ENCODE data around the gene SMOC2. TPM values are rescaled to one million over a fixed set of nuclear protein-coding genes. Genes with fewer than 3 reads are reported as not detected.

The SMOC2 gene
- polyA plus RNA-seq, 1 of the 3 experiments (the other 2 are of a cell fraction): not detected

DNA sequence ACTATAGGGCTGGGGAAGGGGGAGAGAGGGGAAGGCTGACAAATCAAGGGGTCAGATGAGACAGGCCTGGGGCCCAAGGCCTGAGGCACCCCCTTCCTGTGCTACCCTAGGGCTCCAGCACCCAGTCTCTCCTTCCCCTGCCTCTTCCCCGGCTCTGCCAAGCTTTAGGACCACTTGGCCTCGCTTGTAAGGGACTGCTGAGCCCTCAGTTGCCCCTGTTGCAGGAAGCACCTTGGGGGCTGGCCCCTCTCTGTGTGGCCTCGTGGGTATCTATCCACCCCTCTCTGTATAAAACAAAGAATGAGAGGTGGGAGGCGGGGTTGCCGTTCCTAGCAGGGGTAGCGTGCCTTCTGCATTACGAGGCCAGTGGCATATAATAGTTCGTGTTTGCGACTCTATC, 21.4 kb upstream of the SMOC2 start:
- WGBS (ENCODE audit: low lambda C conversion rate): 56% methylated on average over 6 of the region's 9 CpGs
- H3K79me2 ChIP-seq (ENCODE audit: insufficient read depth): no peaks in the 10 kb centered on the region
- H3K9me3 ChIP-seq: no peaks in the 10 kb centered on the region
- CTCF ChIA-PET: no interaction called here
- no peaks in the 10 kb centered on the region for H3F3A ChIP-seq (replicated peaks; ENCODE audit: insufficient read depth)
- H3K4me1 ChIP-seq (ENCODE audit: control insufficient read depth in 1 of 2, insufficient read depth in 2 of 2, low read depth in 1 of 2, low read length in 1 of 2): no peaks in the 10 kb centered on the region
- H2AFZ ChIP-seq (ENCODE audit: low read depth): no peak overlapping the region
- no peak for DNase-seq
- no peak overlapping the region for H3K9ac ChIP-seq
- TF ChIP-seq RAD21 (IDR thresholded peaks at IDR 0.05; ENCODE audit: low read length) (no peak), EZH2phosphoT487 (IDR thresholded peaks at IDR 0.05; ENCODE audit: borderline replicate concordance, low read depth) (no peak)
- TF ChIP-seq, protein P1, sequence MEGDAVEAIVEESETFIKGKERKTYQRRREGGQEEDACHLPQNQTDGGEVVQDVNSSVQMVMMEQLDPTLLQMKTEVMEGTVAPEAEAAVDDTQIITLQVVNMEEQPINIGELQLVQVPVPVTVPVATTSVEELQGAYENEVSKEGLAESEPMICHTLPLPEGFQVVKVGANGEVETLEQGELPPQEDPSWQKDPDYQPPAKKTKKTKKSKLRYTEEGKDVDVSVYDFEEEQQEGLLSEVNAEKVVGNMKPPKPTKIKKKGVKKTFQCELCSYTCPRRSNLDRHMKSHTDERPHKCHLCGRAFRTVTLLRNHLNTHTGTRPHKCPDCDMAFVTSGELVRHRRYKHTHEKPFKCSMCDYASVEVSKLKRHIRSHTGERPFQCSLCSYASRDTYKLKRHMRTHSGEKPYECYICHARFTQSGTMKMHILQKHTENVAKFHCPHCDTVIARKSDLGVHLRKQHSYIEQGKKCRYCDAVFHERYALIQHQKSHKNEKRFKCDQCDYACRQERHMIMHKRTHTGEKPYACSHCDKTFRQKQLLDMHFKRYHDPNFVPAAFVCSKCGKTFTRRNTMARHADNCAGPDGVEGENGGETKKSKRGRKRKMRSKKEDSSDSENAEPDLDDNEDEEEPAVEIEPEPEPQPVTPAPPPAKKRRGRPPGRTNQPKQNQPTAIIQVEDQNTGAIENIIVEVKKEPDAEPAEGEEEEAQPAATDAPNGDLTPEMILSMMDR (IDR thresholded peaks at IDR 0.05): no peak
- TF ChIP-seq, protein P2, sequence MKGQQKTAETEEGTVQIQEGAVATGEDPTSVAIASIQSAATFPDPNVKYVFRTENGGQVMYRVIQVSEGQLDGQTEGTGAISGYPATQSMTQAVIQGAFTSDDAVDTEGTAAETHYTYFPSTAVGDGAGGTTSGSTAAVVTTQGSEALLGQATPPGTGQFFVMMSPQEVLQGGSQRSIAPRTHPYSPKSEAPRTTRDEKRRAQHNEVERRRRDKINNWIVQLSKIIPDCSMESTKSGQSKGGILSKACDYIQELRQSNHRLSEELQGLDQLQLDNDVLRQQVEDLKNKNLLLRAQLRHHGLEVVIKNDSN (IDR thresholded peaks at IDR 0.05; ENCODE audit: borderline replicate concordance, low read depth): no peak
- TF ChIP-seq, protein P3, sequence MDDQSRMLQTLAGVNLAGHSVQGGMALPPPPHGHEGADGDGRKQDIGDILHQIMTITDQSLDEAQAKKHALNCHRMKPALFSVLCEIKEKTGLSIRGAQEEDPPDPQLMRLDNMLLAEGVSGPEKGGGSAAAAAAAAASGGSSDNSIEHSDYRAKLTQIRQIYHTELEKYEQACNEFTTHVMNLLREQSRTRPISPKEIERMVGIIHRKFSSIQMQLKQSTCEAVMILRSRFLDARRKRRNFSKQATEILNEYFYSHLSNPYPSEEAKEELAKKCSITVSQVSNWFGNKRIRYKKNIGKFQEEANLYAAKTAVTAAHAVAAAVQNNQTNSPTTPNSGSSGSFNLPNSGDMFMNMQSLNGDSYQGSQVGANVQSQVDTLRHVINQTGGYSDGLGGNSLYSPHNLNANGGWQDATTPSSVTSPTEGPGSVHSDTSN (IDR thresholded peaks at IDR 0.05): no peak
- H3K36me3 ChIP-seq (replicated peaks in 1 of 2; ENCODE audit: control insufficient read depth in 1 of 2, insufficient read depth in 2 of 2, low read length in 1 of 2): no peaks in the 10 kb centered on the region
- H3K27ac ChIP-seq (ENCODE audit: low read depth in 2 of 2, low read length in 1 of 2): no peak overlapping the region
- H4K20me1 ChIP-seq (ENCODE audit: insufficient read depth): no peaks in the 10 kb centered on the region
- POLR2A ChIA-PET: no interaction called here
- H3K9me2 ChIP-seq: no peaks in the 10 kb centered on the region; the same call in 1 of the 2 replicates
- H3K4me2 ChIP-seq: no peak overlapping the region
- no peak overlapping the region for H3K4me3 ChIP-seq (ENCODE audit: low read depth in 2 of 2, low read length in 1 of 2)
- no peaks in the 10 kb centered on the region for H3K27me3 ChIP-seq (ENCODE audit: insufficient read depth)

DNA sequence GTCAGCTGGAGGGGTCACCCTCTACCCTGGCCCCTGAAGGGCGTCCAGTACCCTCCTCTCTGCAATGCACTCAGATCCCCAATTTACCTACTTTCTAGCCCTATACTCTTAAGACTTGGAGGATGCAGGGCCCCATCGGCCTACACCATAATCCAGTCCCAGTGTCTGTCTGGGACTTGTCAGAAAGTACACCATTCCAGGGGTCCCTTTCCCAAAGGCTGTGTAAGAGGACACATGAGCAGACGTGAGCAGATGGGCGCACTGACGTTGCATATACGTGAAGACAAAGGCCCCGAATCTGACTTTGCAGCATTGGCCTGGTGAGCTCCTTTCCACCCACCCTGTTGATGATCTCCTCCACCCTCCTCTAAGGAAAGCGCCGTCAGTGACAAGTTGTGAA, 20.9 kb upstream of the SMOC2 start:
- ChIA-PET POLR2A (no interaction called here), CTCF (no interaction called here)
- no peaks in the 10 kb centered on the region for H3K4me1 ChIP-seq (ENCODE audit: control insufficient read depth in 1 of 2, insufficient read depth in 2 of 2, low read depth in 1 of 2, low read length in 1 of 2)
- no peaks in the 10 kb centered on the region for H3K79me2 ChIP-seq (ENCODE audit: insufficient read depth)
- no peak overlapping the region for H3K9ac ChIP-seq
- no peaks in the 10 kb centered on the region for H3K27me3 ChIP-seq (ENCODE audit: insufficient read depth)
- H3K4me2 ChIP-seq: no peak overlapping the region
- H3K9me3 ChIP-seq: no peaks in the 10 kb centered on the region
- H3K27ac ChIP-seq (ENCODE audit: low read depth in 2 of 2, low read length in 1 of 2): no peak overlapping the region
- no peak for DNase-seq
- H3K4me3 ChIP-seq (ENCODE audit: low read depth in 2 of 2, low read length in 1 of 2): no peak overlapping the region
- no peaks in the 10 kb centered on the region; the same call in 1 of the 2 replicates for H3K9me2 ChIP-seq
- H3K36me3 ChIP-seq (replicated peaks in 1 of 2; ENCODE audit: control insufficient read depth in 1 of 2, insufficient read depth in 2 of 2, low read length in 1 of 2): no peaks in the 10 kb centered on the region
- H4K20me1 ChIP-seq (ENCODE audit: insufficient read depth): no peaks in the 10 kb centered on the region
- no peaks in the 10 kb centered on the region for H3F3A ChIP-seq (replicated peaks; ENCODE audit: insufficient read depth)
- H2AFZ ChIP-seq (ENCODE audit: low read depth): no peak overlapping the region
- 40% methylated on average over 9 of the region's 9 CpGs for WGBS (ENCODE audit: low lambda C conversion rate)
- no peak for TF ChIP-seq NFIC (IDR thresholded peaks at IDR 0.05; ENCODE audit: borderline replicate concordance)
- TF ChIP-seq ELF1 (IDR thresholded peaks at IDR 0.05): no peak
- TF ChIP-seq, protein P3 (IDR thresholded peaks at IDR 0.05): no peak
- TF ChIP-seq, protein P4, sequence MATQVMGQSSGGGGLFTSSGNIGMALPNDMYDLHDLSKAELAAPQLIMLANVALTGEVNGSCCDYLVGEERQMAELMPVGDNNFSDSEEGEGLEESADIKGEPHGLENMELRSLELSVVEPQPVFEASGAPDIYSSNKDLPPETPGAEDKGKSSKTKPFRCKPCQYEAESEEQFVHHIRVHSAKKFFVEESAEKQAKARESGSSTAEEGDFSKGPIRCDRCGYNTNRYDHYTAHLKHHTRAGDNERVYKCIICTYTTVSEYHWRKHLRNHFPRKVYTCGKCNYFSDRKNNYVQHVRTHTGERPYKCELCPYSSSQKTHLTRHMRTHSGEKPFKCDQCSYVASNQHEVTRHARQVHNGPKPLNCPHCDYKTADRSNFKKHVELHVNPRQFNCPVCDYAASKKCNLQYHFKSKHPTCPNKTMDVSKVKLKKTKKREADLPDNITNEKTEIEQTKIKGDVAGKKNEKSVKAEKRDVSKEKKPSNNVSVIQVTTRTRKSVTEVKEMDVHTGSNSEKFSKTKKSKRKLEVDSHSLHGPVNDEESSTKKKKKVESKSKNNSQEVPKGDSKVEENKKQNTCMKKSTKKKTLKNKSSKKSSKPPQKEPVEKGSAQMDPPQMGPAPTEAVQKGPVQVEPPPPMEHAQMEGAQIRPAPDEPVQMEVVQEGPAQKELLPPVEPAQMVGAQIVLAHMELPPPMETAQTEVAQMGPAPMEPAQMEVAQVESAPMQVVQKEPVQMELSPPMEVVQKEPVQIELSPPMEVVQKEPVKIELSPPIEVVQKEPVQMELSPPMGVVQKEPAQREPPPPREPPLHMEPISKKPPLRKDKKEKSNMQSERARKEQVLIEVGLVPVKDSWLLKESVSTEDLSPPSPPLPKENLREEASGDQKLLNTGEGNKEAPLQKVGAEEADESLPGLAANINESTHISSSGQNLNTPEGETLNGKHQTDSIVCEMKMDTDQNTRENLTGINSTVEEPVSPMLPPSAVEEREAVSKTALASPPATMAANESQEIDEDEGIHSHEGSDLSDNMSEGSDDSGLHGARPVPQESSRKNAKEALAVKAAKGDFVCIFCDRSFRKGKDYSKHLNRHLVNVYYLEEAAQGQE (IDR thresholded peaks at IDR 0.05; ENCODE audit: low read depth, low read length): no peak
- TF ChIP-seq, protein P5, sequence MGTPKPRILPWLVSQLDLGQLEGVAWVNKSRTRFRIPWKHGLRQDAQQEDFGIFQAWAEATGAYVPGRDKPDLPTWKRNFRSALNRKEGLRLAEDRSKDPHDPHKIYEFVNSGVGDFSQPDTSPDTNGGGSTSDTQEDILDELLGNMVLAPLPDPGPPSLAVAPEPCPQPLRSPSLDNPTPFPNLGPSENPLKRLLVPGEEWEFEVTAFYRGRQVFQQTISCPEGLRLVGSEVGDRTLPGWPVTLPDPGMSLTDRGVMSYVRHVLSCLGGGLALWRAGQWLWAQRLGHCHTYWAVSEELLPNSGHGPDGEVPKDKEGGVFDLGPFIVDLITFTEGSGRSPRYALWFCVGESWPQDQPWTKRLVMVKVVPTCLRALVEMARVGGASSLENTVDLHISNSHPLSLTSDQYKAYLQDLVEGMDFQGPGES (IDR thresholded peaks at IDR 0.05; ENCODE audit: low read depth, low read length): no peak
- TF ChIP-seq RFX5 (IDR thresholded peaks at IDR 0.05; ENCODE audit: low read length): no peak
- TF ChIP-seq MEF2A (IDR thresholded peaks at IDR 0.05; ENCODE audit: borderline replicate concordance, low read depth): no peak
- TF ChIP-seq FOXM1 (IDR thresholded peaks at IDR 0.05; ENCODE audit: low read depth): no peak
- TF ChIP-seq EP300 (IDR thresholded peaks at IDR 0.05; ENCODE audit: borderline replicate concordance in 1 of 2, low read depth in 1 of 2, low read length in 1 of 2): no peak
- TF ChIP-seq, protein P1 (IDR thresholded peaks at IDR 0.05): no peak
- no peak for TF ChIP-seq POLR2AphosphoS5 (IDR thresholded peaks at IDR 0.05; ENCODE audit: low read depth, low read length)
- no peak for TF ChIP-seq TAF1 (IDR thresholded peaks at IDR 0.05; ENCODE audit: borderline replicate concordance, low read depth, low read length)
